CD4-positive, alpha-beta T cell (primary cell): ENCODE measurements around the gene ESR1. TPM values are rescaled to one million over a fixed set of nuclear protein-coding genes. Genes with fewer than 3 reads are reported as not detected.

Experiments used
- ATAC-seq: fragments of 200-7000 bp; cut with Tn5 transposase; one replicate; pipeline ENCODE4 v1.10.0; 2022; ENCODE audit warnings: mild to moderate bottlenecking; ENCODE audit not compliant: poor library complexity
- CTCF ChIA-PET: fragments of 350-600 bp; sonication (Branson Sonifier 250); formaldehyde crosslinking; loops from one replicate; lab custom pipeline; 2021; ENCODE audit warnings: antibody characterized with exemption, inconsistent platforms; lab: Charles Lee
- POLR2A ChIA-PET: fragments of 350-600 bp; sonication (Branson Sonifier 250); formaldehyde crosslinking; loops from one replicate; lab custom pipeline; 2021; ENCODE audit warnings: antibody characterized with exemption, inconsistent platforms; lab: Charles Lee
- DNase-seq, 14 experiments: peaks; one replicate each; pipeline ENCODE4 v3.0.0-alpha.2; 2013 to 2020; ENCODE audit warnings: mixed read lengths in 2 of 14
- H3K27ac ChIP-seq, 2 donors: one replicate each; pipeline versions ENCODE4 v1.5.1 to v1.7.0; 2013; ENCODE audit warnings: low read length in 2 of 2, low read depth in 1 of 2, mild to moderate bottlenecking in 1 of 2
- H3K27me3 ChIP-seq, 2 experiments: 1 replicate in 1 of 2; 2 replicates in 1 of 2; pipeline versions ENCODE4 v1.6.1 to v1.7.0; 2013; ENCODE audit warnings: low read length in 2 of 2, control low read depth in 1 of 2, mild to moderate bottlenecking in 1 of 2, moderate library complexity in 1 of 2; ENCODE audit not compliant: insufficient read depth in 2 of 2, control insufficient read depth in 1 of 2
- H3K36me3 ChIP-seq: one replicate; pipeline ENCODE4 v1.6.1; 2013; ENCODE audit warnings: low read length, control low read depth; ENCODE audit not compliant: insufficient read depth
- H3K4me1 ChIP-seq: one replicate; pipeline ENCODE4 v1.6.1; 2013; ENCODE audit warnings: low read length, control low read depth; ENCODE audit not compliant: insufficient read depth
- H3K4me3 ChIP-seq: one replicate; pipeline ENCODE4 v1.5.1; 2013; ENCODE audit warnings: mild to moderate bottlenecking, low read length, moderate library complexity
- H3K9me3 ChIP-seq, 2 experiments: 1 replicate in 1 of 2; 2 replicates in 1 of 2; pipeline versions ENCODE4 v1.6.1 to v1.7.0; 2013; ENCODE audit warnings: low read length in 2 of 2, mild to moderate bottlenecking in 2 of 2, control low read depth in 1 of 2, moderate library complexity in 1 of 2; ENCODE audit not compliant: control insufficient read depth in 1 of 2, insufficient read depth in 1 of 2
- H3K27ac Mint-ChIP-seq: one replicate; pipeline ENCODE4 v1.8.0; 2020; ENCODE audit warnings: mixed read lengths
- H3K27me3 Mint-ChIP-seq: one replicate; pipeline ENCODE4 v1.8.0; 2021; ENCODE audit warnings: mixed read lengths
- H3K36me3 Mint-ChIP-seq: one replicate; pipeline ENCODE4 v1.8.0; 2021; ENCODE audit warnings: low read depth, mixed read lengths
- H3K4me1 Mint-ChIP-seq: one replicate; pipeline ENCODE4 v1.8.0; 2021; ENCODE audit warnings: low read depth, mixed read lengths
- H3K4me3 Mint-ChIP-seq: one replicate; pipeline ENCODE4 v1.8.0; 2020; ENCODE audit warnings: mild to moderate bottlenecking, mixed read lengths
- H3K9me3 Mint-ChIP-seq: one replicate; pipeline ENCODE4 v1.8.0; 2020; ENCODE audit warnings: mixed read lengths
- CTCF ChIP-seq: fragments of 200-600 bp; IDR thresholded peaks from one replicate; pipeline ENCODE4 v1.8.0; 2022; ENCODE audit warnings: antibody characterized with exemption, mild to moderate bottlenecking
- intact Hi-C, 2 experiments: fragments of 100-400 bp; cut with DNase I in 1 of 2; cut with micrococcal nuclease in 1 of 2; formaldehyde crosslinking; loops; one replicate each; pipeline versions ENCODE4 v1.15.1 to v1.9.0; 2023 to 2025; cut with DNase I, micrococcal nuclease
- total RNA-seq, 174 experiments: library from RNA in 2 of 174; stranded (reverse) in 2 of 174; gene quantifications; one replicate each; pipeline ENCODE4 v1.2.3 and lab custom pipeline; 2021 to 2026

The ESR1 gene
- total RNA-seq, 2 experiments from 2014 or later: 2.6 to 2.8 TPM

GRCh38 chr6:152078804-152079203 lies 271.3 kb downstream of the ESR1 start:
- POLR2A ChIA-PET: no interaction called here
- Histone ChIP-seq H3K36me3 (no peaks in the 10 kb centered on the region), H3K27ac (no peak overlapping the region), H3K4me3 (no peak overlapping the region), H3K9me3 (peaks cover 10% of the 10 kb centered on the region in 2 experiments), H3K27me3 (no peaks in the 10 kb centered on the region), H3K4me1 (no peaks in the 10 kb centered on the region)
- intact Hi-C loops: no loop called here
- Mint-ChIP-seq H3K9me3 (peaks cover 16% of the 10 kb centered on the region), H3K36me3 (peaks cover 26% of the 10 kb centered on the region), H3K4me1 (no peaks in the 10 kb centered on the region), H3K27ac (no peak overlapping the region), H3K4me3 (no peak overlapping the region), H3K27me3 (peaks cover 5% of the 10 kb centered on the region)
- DNase-seq: no peak
- ATAC-seq: no peak
- TF ChIP-seq CTCF: no peak
- CTCF ChIA-PET: no interaction called here

- CTCF ChIA-PET: no interaction called here
These were observed 278.0 kb downstream of the ESR1 start for GRCh38 chr6:152085451-152085921.

GRCh38 chr6:152086223-152086873 lies 278.9 kb downstream of the ESR1 start:
- Mint-ChIP-seq H3K27me3 (no peaks in the 10 kb centered on the region), H3K4me1 (no peaks in the 10 kb centered on the region), H3K9me3 (no peaks in the 10 kb centered on the region), H3K36me3 (no peaks in the 10 kb centered on the region), H3K27ac (no peak overlapping the region), H3K4me3 (no peak overlapping the region)
- Histone ChIP-seq H3K27ac (no peak overlapping the region), H3K4me3 (no peak overlapping the region), H3K27me3 (no peaks in the 10 kb centered on the region), H3K4me1 (no peaks in the 10 kb centered on the region), H3K36me3 (no peaks in the 10 kb centered on the region), H3K9me3 (no peaks in the 10 kb centered on the region)
- CTCF ChIA-PET: no interaction called here
- TF ChIP-seq CTCF: no peak
- ATAC-seq: no peak
- POLR2A ChIA-PET: no interaction called here
- no peak for DNase-seq
- intact Hi-C loops: no loop called here

More at GRCh38 chr6:152085451-152085921, 278.0 kb downstream of the ESR1 start:
- TF ChIP-seq CTCF: no peak
- intact Hi-C loops: no loop called here
- no peaks in the 10 kb centered on the region for H3K36me3 ChIP-seq
- DNase-seq: no peak
- no peak for ATAC-seq
- H3K36me3 Mint-ChIP-seq: no peaks in the 10 kb centered on the region
- no peaks in the 10 kb centered on the region for H3K4me1 ChIP-seq
- H3K4me1 Mint-ChIP-seq: no peaks in the 10 kb centered on the region
- no peaks in the 10 kb centered on the region for H3K9me3 ChIP-seq
- H3K27me3 ChIP-seq: no peaks in the 10 kb centered on the region
- no peak overlapping the region for H3K27ac Mint-ChIP-seq
- H3K4me3 ChIP-seq: no peak overlapping the region
- no peak overlapping the region for H3K27ac ChIP-seq
- peaks cover 5% of the 10 kb centered on the region for H3K27me3 Mint-ChIP-seq
- POLR2A ChIA-PET: no interaction called here
- no peak overlapping the region for H3K4me3 Mint-ChIP-seq
- H3K9me3 Mint-ChIP-seq: no peaks in the 10 kb centered on the region
